ENCODE results near the gene GLB1L.
A peak's percentile ranks its signal among the peaks of the same experiment; 100 is the strongest.

GLB1L gene

DNA sequence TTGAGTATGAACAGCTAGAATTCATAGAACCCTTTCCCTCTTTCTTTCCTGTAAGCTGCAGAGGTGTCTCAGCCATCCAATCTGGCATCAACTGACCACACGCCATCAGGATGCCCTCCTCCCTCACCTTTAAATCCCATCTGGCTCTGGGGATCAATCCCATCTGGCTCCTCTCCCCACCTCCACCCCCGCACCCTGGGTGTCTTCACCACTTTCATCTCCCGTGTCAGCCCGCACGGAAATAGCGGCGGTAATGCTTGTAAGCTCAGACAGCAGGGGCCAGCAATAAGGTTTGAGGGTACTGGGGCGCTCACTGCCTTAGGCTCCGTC, 7.3 kb upstream of the GLB1L start:
- no peak for DNase-seq

GRCh38 chr2:219252084-219252483, 6.8 kb upstream of the GLB1L start:
- peak; percentile 35 for DNase-seq

DNA sequence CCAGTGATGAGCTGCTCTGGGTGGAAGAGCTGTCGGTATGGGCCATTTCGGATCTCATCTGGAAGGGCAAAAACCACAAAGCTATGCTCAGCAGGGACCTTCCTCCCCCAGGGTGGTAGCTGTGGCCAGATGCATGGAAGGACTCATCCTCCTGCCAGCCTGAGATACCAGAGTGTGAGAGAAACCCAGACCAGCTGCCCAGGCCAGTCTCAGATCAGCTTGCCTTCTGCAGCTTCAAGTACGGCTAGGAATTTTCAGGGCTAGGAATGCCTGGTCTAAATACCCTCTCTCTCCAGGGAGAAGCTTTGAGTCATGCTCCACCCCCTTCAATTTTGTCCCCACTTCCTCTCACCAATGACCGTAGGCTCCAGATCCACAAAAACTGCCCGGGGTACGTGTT, 6.4 kb upstream of the GLB1L start:
- DNase-seq, result no peak

GRCh38 chr2:219250049-219250781, 5.0 kb upstream of the GLB1L start:
- DNase-seq, result no peak

GRCh38 chr2:219249203-219249980, 4.1 kb upstream of the GLB1L start:
- peak; percentile 43 for DNase-seq

DNA sequence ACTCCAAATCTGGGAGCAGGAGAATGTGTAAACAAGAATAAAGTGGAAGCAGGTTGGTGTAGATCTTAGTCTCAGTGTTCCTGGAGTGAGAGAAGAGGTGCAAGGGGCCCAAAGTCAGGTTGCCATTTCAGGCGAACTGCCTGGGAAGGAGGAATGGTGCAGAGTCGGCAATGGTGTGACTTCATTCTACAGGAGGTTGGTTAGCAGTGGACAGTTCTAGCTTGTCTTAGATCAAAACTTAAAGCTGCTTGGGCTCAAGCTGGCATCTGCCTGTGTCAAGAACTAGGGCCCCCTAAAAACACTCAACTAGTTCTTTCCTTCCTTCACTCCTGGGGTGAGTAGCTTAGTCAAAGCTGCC, 3.6 kb upstream of the GLB1L start:
- DNase-seq, result no peak

- DNase-seq, result peak; percentile 50
These were observed 2.7 kb upstream of the GLB1L start for GRCh38 chr2:219247678-219248642.

GRCh38 chr2:219246559-219246958, 1.3 kb upstream of the GLB1L start:
- no peak for DNase-seq

- no peak for DNase-seq
These were observed 621 bp upstream of the GLB1L start for GRCh38 chr2:219245899-219246230.

DNA sequence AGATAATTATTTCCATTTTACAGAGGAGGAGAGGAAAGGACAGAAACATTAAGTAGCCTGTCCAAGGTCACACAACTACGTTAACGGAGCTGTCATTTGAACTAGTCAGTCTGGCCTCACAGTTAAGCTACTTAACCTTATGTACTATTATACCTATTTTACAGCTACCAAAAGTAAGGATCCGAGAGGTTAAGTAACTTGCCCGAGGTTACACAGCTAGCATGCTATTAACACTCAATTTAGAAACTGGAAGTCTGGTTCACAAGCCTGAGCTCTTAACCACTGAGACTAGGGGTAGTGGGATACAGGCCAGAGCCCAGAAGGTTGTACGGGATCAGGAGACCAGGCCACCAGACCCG, 476 bp downstream of the GLB1L start:
- no peak for DNase-seq

DNA sequence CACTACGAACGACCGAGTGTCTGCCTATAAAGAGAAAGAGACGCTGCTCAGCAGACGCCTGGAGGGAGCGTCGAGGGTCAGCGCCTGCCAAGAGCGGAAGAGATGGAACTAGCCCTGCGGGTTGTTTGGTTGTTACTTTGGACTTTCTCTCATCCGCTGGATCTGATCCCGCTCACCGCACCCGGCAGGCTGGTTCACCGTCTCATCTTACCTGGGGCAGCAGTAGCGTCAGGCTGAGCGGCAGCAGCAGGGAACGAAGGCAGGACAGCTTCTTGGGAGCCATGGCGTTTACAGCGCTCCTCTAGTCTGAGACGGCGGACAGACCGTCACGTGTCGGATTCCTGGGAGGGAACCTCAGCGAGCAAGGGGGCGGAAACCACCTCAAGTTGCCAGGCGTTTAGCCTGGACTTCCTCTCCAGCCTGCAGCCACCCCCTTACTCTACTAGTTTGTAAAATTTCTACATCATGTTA, 1.9 kb downstream of the GLB1L start:
- DNase-seq, result no peak

GRCh38 chr2:219234331-219234730, 10.9 kb downstream of the GLB1L start:
- DNase-seq, result no peak

DNA sequence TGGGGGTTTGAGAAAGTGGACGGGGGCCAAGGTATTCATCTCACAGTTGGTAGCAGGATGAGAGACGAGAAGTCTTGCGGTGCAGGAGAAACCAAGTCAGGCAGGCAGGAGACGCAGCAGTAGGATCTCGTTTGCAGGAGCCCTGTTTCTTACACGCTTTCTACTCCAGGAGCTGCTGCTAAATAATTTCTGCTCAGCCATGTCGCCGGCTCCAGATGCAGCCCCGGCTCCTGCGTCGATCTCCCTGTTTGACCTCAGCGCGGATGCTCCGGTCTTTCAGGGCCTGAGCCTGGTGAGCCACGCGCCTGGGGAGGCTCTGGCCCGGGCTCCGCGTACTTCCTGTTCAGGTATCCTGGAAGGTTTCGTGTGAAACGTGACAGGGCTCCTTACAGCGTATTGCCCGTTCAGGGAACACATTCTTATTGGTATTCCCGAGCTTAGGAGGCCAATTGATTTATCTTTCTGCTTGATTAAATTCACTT, 15.1 kb downstream of the GLB1L start:
- no peak for DNase-seq

DNA sequence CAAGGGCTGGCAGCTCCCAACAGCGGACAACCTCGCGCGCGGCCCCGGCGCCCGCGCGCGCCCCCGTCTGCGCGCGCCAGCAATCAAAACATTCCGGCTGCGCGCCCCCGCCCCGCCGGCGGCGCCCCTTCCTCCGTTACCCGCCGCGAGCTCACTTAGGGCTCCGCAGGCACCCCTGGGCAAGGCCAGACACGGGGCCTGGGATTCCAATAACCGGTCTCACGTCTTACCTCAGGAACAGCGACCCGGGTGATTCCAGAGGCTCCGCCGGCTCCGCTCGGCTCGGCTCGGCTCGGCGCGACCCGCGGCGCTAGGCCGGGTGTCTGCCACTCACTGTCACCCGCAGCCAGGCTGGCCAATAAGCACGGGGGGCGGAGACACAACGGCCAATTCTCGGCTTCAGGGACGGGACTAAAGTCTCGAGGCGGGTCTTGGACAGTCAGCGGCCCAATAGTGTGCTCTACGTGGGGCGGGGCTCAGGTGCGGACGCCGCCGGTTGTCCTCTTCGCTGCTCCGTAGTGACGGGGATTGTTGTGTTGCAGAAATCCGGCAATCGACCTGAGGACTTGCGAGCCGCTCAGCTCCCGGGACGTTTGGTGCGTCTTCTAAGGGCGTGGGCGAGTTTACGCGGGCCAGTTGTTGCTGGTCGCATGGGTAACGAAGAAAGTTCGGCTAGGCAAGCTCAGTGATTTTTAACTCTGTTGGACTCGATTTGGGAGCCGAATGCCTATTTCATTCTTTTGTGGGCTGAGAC, 15.8 kb downstream of the GLB1L start, which contains the start of the genes ANKZF1 and ATG9A:
Gene ANKZF1 (plus strand): TSS at position 502 of the 754 bp plus-strand sequence. CDS start 452 bp downstream, outside the sequence.
Gene ATG9A (minus strand): TSS at position 332 of the 754 bp plus-strand sequence. CDS start 1,612 bp downstream, outside the sequence.
- DNase-seq, result peak; percentile 98

DNA sequence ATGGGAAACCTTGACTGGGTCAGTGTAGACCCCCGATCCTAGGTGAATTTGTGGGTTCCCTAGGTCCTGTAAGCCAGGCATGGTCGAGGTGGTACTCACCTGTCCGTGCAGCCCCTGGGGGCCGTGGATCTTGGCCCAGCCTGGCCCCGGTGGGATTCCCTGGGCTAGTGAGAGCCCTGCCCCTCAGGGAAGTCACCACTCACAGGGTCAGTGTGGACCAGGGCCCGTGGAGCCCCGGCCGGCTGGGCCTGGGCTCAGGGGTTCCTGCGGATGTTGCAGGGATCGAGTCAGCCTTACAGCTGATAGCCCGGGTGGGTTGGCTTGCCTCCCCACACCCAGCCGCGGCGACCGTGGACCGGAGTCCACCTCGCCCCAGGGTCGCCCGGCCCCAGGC, 16.3 kb downstream of the GLB1L start:
- DNase-seq, result no peak

DNA sequence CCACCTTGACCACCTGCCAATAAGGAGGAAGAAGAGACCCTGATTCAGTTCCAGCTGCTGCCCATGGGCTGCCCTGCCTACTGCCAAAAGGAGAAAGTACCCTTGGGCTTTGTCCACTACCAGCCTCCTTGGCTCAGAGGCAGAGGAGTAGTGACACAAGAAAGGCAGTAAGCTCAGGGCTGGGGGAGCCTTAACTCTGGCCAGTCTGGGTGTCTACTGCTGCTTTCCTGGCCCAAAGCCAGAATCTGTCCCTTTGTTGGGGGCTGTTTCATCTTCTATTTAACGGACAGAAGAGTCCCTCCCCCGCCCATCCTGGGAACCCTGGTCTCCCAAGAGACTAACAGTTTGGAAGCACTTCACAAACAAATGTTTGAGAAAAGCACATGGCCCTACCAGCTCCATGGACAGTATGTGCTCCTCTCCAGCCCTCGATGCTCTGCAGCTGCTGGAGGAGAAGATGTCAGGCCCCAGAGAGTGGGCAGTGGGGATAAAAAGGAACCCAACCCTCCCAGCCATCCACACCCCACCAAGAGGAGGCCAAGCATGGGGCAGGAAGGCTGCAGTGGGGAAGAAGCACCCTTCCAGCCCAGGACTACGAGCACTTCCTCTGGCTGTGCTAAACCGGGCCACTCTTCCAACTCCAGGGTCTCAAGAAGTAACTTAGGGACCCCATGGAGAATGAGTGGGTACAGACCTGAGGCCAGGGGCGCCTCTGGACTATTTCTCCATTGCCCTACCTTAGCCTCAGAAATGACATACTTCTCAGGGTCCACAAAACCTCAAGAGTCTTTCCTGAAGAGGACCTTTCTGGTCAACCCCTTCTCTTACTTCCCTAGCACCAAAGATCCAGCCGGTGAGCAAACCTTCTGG, 17.0 kb downstream of the GLB1L start:
- DNase-seq, result no peak

DNA sequence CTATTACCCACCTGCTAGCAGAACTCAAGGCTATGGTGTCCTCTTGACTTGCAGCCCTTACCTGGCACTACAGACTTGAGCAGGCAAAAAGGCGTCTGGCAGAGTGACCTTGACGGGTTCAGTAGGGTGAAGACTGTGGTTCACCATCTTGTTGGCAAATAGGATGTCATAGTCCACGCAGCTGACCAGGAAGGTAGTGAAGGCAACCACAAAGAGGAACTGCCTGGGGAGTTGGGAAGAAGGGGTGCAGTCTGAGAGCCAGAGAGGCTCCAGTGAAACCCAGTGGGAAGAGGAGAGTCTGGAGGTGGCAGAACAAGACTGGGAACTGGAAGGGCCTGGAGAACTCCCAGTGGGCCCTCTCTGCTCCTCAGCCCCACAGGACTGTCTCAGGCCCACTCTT, 19.9 kb downstream of the GLB1L start:
- DNase-seq, result no peak

DNA sequence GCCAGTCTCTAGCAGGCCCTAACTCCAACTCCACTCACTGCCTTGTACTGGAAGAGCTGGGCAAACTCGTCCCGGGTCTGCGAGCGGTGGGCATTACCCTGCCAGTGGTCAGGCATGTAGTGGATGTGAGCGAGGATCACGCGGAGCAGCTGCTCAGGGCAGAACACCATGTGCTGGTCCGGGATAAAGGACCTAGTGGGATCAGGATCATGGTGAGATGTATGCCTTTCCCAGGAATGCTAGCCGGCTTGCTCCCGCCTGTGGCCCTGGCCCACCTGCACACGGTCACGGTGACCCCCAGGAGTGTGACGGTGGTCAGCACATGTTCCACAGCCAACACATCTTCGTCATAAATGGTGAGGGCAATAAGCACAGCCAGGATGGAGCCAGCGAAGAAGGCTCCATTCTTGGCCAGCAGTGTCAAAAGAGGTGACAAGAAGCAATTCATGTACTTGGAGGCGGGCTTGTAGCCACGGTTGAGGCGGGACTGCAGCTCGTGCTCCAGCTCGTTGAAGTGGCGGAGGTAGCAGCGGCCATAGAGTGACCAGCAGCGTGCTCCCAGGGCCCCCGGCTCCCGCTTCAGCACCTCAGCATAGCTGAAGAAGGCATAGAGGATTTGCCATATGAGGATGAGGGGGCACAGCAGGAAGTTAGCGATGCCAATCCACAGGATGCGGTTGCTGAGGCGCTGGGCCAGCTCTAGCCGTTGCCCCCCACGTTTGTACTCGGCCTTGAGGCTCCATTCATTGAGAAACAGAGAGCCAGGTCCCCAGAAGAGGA, 21.2 kb downstream of the GLB1L start:
- no peak for DNase-seq

GRCh38 chr2:219221957-219222518, 23.2 kb downstream of the GLB1L start:
- no peak for DNase-seq
